Measurements from ENCODE around the gene CMTM2. TPM values are rescaled to one million over a fixed set of nuclear protein-coding genes. Genes with fewer than 3 reads are reported as not detected.
A peak's percentile ranks its signal among the peaks of the same experiment; 100 is the strongest.

Gene CMTM2
- total and polyA plus RNA-seq, 9 of the 15 experiments (the other 6 are each of a cell fraction or from before 2014, with no cell fraction given), result not detected

DNA sequence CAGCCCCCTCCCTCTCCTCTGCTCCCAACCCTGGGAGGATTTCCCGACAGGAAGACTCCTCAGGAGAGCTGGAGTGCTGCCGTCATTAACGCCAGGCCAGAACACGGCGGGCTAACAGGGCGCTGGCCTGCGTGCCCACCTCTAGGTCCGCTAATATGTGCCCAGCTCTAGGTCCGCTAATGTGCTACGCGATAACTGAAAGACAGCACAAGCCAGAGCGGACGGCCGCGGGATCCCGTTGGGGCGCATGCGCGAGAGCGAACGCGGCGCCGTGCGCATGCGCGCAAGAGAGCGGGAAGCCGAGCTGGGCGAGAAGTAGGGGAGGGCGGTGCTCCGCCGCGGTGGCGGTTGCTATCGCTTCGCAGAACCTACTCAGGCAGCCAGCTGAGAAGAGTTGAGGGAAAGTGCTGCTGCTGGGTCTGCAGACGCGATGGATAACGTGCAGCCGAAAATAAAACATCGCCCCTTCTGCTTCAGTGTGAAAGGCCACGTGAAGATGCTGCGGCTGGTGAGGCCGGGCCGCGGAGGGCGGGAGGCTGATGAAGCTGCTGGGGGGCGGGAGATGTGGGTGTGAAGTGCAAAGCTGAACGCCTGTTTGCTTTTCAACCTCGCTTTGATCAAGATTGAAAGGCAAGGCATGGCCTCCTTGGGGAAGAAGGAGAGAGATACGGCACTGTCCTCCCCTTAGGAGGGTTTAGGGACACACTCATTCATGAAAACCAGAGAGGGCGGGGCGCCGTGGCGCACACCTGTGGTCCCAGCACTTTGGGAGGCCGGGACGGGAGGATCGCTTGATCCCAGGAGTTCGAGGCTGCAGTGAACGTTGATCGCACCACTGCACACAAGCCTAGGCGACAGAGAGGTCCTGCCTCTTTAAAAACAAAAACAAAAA, 26.7 kb upstream of the CMTM2 start, which contains the start of gene CKLF:
Gene CKLF, plus strand, starts transcription at position 291 of the 892 bp plus-strand sequence. Its CDS starts 140 bp downstream, at position 431.
- H3K4me2 ChIP-seq (ENCODE audit: insufficient read depth, low read length), result peak within 1 kb of the TSS; percentile 93
- no peaks in the 10 kb centered on the region for H3K9me3 ChIP-seq (replicated peaks; ENCODE audit: control insufficient read depth, insufficient read depth, low read depth, low read length)
- POLR2A ChIA-PET, result interaction anchor here (1.0 to 2.5 kb wide), 2 partner anchors 9 to 76 kb away, joined by 5 to 16 read pairs; no protein-coding TSS in a partner anchor
- BruUV-seq (replicated peaks), result TSS peak; percentile 75
- H3K9me1 ChIP-seq (ENCODE audit: control insufficient read depth, insufficient read depth, low read length), result peaks cover 3% of the 10 kb centered on the region
- FAIRE-seq (peak; percentile 89), ATAC-seq (peak; percentile 78), DNase-seq (ENCODE audit: extremely low read depth in 1 of 4, low spot score in 3 of 4) (peak; percentile 94 to 98 (median 96))
- CTCF ChIA-PET (ENCODE audit: low intra/inter-chr PET ratio), result interaction anchor here (0.6 to 1.1 kb wide), 2 partner anchors 36 to 747 kb away, joined by 3 read pairs; no protein-coding TSS in a partner anchor
- H3K36me3 ChIP-seq (ENCODE audit: control insufficient read depth, insufficient read depth, low read length), result peaks cover 17% of the 10 kb centered on the region; the same call in 2 of the 3 replicates
- peaks cover 39 to 45% of the 10 kb centered on the region in 2 experiments for H3K4me1 ChIP-seq (replicated peaks in 1 of 2; ENCODE audit: control insufficient read depth in 2 of 2, insufficient read depth in 2 of 2, low read length in 2 of 2)
- intact Hi-C loops (cut with micrococcal nuclease), result no loop called here
- no peaks in the 10 kb centered on the region for H3K27me3 ChIP-seq (ENCODE audit: control insufficient read depth in 2 of 2, insufficient read depth in 2 of 2, low read length in 2 of 2)
- peak within 1 kb of the TSS; percentile 96 for H2AFZ ChIP-seq (ENCODE audit: low read depth, low read length)
- H3K4me3 ChIP-seq, result peak within 1 kb of the TSS; percentile 48
- no peaks in the 10 kb centered on the region for H4K20me1 ChIP-seq (replicated peaks; ENCODE audit: control insufficient read depth, insufficient read depth, low read length)
- peak within 1 kb of the TSS; percentile 97 for H3K27ac ChIP-seq (ENCODE audit: extremely low read depth, low read depth, low read length)
- 0% methylated on average over 62 of the region's 63 CpGs for WGBS (ENCODE audit: insufficient coverage, low coverage, missing lambda C conversion rate)
- in situ Hi-C loops (cut with MboI), result no loop called here
- H3K9ac ChIP-seq (ENCODE audit: insufficient read depth in 1 of 2, low read depth in 2 of 2, low read length in 2 of 2), result peak within 1 kb of the TSS; percentile 86 to 94
- H3K79me2 ChIP-seq (ENCODE audit: control insufficient read depth, insufficient read depth, low read length), result peaks cover 37% of the 10 kb centered on the region
- TF ChIP-seq FOXA3 (CRISPR knock-in tag; conservative IDR thresholded peaks at IDR 0.05 in 1 of 2, IDR thresholded peaks at IDR 0.05 in 1 of 2) (peak in 1 of 2 experiments; percentile 95; a peak in 2 of 4 replicates), HMG20B (CRISPR knock-in tag; IDR thresholded peaks at IDR 0.05) (no peak), MBD2 (IDR thresholded peaks at IDR 0.05; ENCODE audit: borderline replicate concordance, low read depth) (0 out of 2 replicates have a peak, but pooled peaks have one; percentile 59), ILK (tag; IDR thresholded peaks at IDR 0.05; ENCODE audit: borderline replicate concordance, low read depth) (no peak), ZNF263 (CRISPR knock-in tag; IDR thresholded peaks at IDR 0.05; ENCODE audit: borderline replicate concordance) (peak; percentile 86), EZH2 (IDR thresholded peaks at IDR 0.05; ENCODE audit: borderline replicate concordance, low read depth, low read length) (no peak), DLX4 (CRISPR knock-in tag; IDR thresholded peaks at IDR 0.05) (no peak), GABPB1 (CRISPR knock-in tag; IDR thresholded peaks at IDR 0.05) (peak; percentile 83), MXI1 (IDR thresholded peaks at IDR 0.05; ENCODE audit: low read depth, low read length) (no peak; the same call in 1 of the 2 replicates), E2F3 (CRISPR knock-in tag; IDR thresholded peaks at IDR 0.05) (peak; percentile 85; the same call in 1 of the 2 replicates), GATAD2A (IDR thresholded peaks at IDR 0.05) (no peak)
- TF ChIP-seq, protein P1, sequence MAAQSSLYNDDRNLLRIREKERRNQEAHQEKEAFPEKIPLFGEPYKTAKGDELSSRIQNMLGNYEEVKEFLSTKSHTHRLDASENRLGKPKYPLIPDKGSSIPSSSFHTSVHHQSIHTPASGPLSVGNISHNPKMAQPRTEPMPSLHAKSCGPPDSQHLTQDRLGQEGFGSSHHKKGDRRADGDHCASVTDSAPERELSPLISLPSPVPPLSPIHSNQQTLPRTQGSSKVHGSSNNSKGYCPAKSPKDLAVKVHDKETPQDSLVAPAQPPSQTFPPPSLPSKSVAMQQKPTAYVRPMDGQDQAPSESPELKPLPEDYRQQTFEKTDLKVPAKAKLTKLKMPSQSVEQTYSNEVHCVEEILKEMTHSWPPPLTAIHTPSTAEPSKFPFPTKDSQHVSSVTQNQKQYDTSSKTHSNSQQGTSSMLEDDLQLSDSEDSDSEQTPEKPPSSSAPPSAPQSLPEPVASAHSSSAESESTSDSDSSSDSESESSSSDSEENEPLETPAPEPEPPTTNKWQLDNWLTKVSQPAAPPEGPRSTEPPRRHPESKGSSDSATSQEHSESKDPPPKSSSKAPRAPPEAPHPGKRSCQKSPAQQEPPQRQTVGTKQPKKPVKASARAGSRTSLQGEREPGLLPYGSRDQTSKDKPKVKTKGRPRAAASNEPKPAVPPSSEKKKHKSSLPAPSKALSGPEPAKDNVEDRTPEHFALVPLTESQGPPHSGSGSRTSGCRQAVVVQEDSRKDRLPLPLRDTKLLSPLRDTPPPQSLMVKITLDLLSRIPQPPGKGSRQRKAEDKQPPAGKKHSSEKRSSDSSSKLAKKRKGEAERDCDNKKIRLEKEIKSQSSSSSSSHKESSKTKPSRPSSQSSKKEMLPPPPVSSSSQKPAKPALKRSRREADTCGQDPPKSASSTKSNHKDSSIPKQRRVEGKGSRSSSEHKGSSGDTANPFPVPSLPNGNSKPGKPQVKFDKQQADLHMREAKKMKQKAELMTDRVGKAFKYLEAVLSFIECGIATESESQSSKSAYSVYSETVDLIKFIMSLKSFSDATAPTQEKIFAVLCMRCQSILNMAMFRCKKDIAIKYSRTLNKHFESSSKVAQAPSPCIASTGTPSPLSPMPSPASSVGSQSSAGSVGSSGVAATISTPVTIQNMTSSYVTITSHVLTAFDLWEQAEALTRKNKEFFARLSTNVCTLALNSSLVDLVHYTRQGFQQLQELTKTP (IDR thresholded peaks at IDR 0.05; ENCODE audit: low read depth in 1 of 2, partially characterized antibody in 2 of 2), result peak in 1 of 2 experiments; percentile 22
- TF ChIP-seq, protein P2, sequence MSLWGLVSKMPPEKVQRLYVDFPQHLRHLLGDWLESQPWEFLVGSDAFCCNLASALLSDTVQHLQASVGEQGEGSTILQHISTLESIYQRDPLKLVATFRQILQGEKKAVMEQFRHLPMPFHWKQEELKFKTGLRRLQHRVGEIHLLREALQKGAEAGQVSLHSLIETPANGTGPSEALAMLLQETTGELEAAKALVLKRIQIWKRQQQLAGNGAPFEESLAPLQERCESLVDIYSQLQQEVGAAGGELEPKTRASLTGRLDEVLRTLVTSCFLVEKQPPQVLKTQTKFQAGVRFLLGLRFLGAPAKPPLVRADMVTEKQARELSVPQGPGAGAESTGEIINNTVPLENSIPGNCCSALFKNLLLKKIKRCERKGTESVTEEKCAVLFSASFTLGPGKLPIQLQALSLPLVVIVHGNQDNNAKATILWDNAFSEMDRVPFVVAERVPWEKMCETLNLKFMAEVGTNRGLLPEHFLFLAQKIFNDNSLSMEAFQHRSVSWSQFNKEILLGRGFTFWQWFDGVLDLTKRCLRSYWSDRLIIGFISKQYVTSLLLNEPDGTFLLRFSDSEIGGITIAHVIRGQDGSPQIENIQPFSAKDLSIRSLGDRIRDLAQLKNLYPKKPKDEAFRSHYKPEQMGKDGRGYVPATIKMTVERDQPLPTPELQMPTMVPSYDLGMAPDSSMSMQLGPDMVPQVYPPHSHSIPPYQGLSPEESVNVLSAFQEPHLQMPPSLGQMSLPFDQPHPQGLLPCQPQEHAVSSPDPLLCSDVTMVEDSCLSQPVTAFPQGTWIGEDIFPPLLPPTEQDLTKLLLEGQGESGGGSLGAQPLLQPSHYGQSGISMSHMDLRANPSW (CRISPR knock-in tag; IDR thresholded peaks at IDR 0.05), result peak; percentile 75; the same call in 1 of the 2 replicates

Measured in K562 (cell line).